ENCODE data around the gene KRTAP12-4. TPM values are rescaled to one million over a fixed set of nuclear protein-coding genes. Genes with fewer than 3 reads are reported as not detected.
"Not testable (repeated sequence)": the region's sequence is repeated elsewhere in the genome, so short reads cannot be mapped to it uniquely, and the experiment has no call there.

Gene KRTAP12-4
- total RNA-seq, 1 experiment from 2014 or later: not detected

GRCh38 chr21:44628707-44629391 is 25.6 kb downstream of the KRTAP12-4 start:
- intact Hi-C loops (cut with micrococcal nuclease): no loop called here
- POLR2A ChIA-PET: no interaction called here
- no peak for DNase-seq (ENCODE audit: unreplicated experiment)
- Mint-ChIP-seq H3K36me3 (ENCODE audit: insufficient read depth, unreplicated experiment) (no peaks in the 10 kb centered on the region), H3K4me1 (ENCODE audit: insufficient read depth, unreplicated experiment) (no peaks in the 10 kb centered on the region), H3K27ac (ENCODE audit: low read depth, unreplicated experiment) (no peak overlapping the region), H3K27me3 (ENCODE audit: insufficient read depth, unreplicated experiment) (peaks cover 8% of the 10 kb centered on the region), H3K9me3 (ENCODE audit: unreplicated experiment) (peaks cover 49% of the 10 kb centered on the region), H3K4me3 (ENCODE audit: unreplicated experiment) (no peak overlapping the region)
- CTCF ChIA-PET: no interaction called here
- TF ChIP-seq CTCF (IDR thresholded peaks at IDR 0.05; ENCODE audit: unreplicated experiment): no peak
- no TSS peak for BruUV-seq (replicated peaks)

- DNase-seq (ENCODE audit: unreplicated experiment); H3K27ac Mint-ChIP-seq (ENCODE audit: low read depth, unreplicated experiment); H3K4me3 Mint-ChIP-seq (ENCODE audit: unreplicated experiment); H3K4me1 Mint-ChIP-seq (ENCODE audit: insufficient read depth, unreplicated experiment); POLR2A ChIA-PET; H3K36me3 Mint-ChIP-seq (ENCODE audit: insufficient read depth, unreplicated experiment); H3K27me3 Mint-ChIP-seq (ENCODE audit: insufficient read depth, unreplicated experiment); intact Hi-C loops (cut with micrococcal nuclease); BruUV-seq (replicated peaks); CTCF ChIA-PET: not testable (repeated sequence)
- peaks cover 50% of the 10 kb centered on the region for H3K9me3 Mint-ChIP-seq (ENCODE audit: unreplicated experiment)
Observed at GRCh38 chr21:44627831-44628233, 26.6 kb downstream of the KRTAP12-4 start.

- H3K4me3 Mint-ChIP-seq (ENCODE audit: unreplicated experiment); H3K4me1 Mint-ChIP-seq (ENCODE audit: insufficient read depth, unreplicated experiment); DNase-seq (ENCODE audit: unreplicated experiment); POLR2A ChIA-PET; H3K36me3 Mint-ChIP-seq (ENCODE audit: insufficient read depth, unreplicated experiment); BruUV-seq (replicated peaks); CTCF ChIA-PET; H3K27ac Mint-ChIP-seq (ENCODE audit: low read depth, unreplicated experiment); intact Hi-C loops (cut with micrococcal nuclease); H3K27me3 Mint-ChIP-seq (ENCODE audit: insufficient read depth, unreplicated experiment): not testable (repeated sequence)
- peaks cover 55% of the 10 kb centered on the region for H3K9me3 Mint-ChIP-seq (ENCODE audit: unreplicated experiment)
Observed at GRCh38 chr21:44627181-44627822, 27.2 kb downstream of the KRTAP12-4 start.

GRCh38 chr21:44626673-44627143 is 27.8 kb downstream of the KRTAP12-4 start, which contains the start of gene KRTAP10-9:
Gene KRTAP10-9, plus strand, starts transcription at chr21:44627093. Its CDS starts 79 bp downstream, at chr21:44627172.
- intact Hi-C loops (cut with micrococcal nuclease): no loop called here
- BruUV-seq (replicated peaks): no TSS peak
- H3K4me3 Mint-ChIP-seq (ENCODE audit: unreplicated experiment): no peak within 1 kb of the TSS
- H3K4me1 Mint-ChIP-seq (ENCODE audit: insufficient read depth, unreplicated experiment): no peaks in the 10 kb centered on the region
- no peaks in the 10 kb centered on the region for H3K36me3 Mint-ChIP-seq (ENCODE audit: insufficient read depth, unreplicated experiment)
- CTCF ChIA-PET: no interaction called here
- no peaks in the 10 kb centered on the region for H3K27me3 Mint-ChIP-seq (ENCODE audit: insufficient read depth, unreplicated experiment)
- TF ChIP-seq CTCF (IDR thresholded peaks at IDR 0.05; ENCODE audit: unreplicated experiment): no peak
- POLR2A ChIA-PET: interaction anchor here (0.5 kb wide), 1 partner anchor 22 kb away, joined by 3 read pairs; no protein-coding TSS in a partner anchor
- no peak for DNase-seq (ENCODE audit: unreplicated experiment)
- peaks cover 51% of the 10 kb centered on the region for H3K9me3 Mint-ChIP-seq (ENCODE audit: unreplicated experiment)
- no peak within 1 kb of the TSS for H3K27ac Mint-ChIP-seq (ENCODE audit: low read depth, unreplicated experiment)

GRCh38 chr21:44626262-44626661 is 28.2 kb downstream of the KRTAP12-4 start:
- BruUV-seq (replicated peaks): no TSS peak
- Mint-ChIP-seq H3K4me1 (ENCODE audit: insufficient read depth, unreplicated experiment) (no peaks in the 10 kb centered on the region), H3K27me3 (ENCODE audit: insufficient read depth, unreplicated experiment) (no peaks in the 10 kb centered on the region), H3K9me3 (ENCODE audit: unreplicated experiment) (peaks cover 47% of the 10 kb centered on the region), H3K4me3 (ENCODE audit: unreplicated experiment) (no peak overlapping the region), H3K27ac (ENCODE audit: low read depth, unreplicated experiment) (no peak overlapping the region), H3K36me3 (ENCODE audit: insufficient read depth, unreplicated experiment) (no peaks in the 10 kb centered on the region)
- intact Hi-C loops (cut with micrococcal nuclease): no loop called here
- DNase-seq (ENCODE audit: unreplicated experiment): no peak
- ChIA-PET CTCF (no interaction called here), POLR2A (interaction anchor here (0.5 to 1.1 kb wide), 2 partner anchors 21 to 29 kb away, joined by 3 read pairs; no protein-coding TSS in a partner anchor)
- no peak for TF ChIP-seq CTCF (IDR thresholded peaks at IDR 0.05; ENCODE audit: unreplicated experiment)

Measured in MCF 10A (cell line).